H1 (cell line): Measurements from ENCODE around the gene PCGF3. TPM values are rescaled to one million over a fixed set of nuclear protein-coding genes. Genes with fewer than 3 reads are reported as not detected.

Experiments
- CBX8 ChIP-seq: fragments of 300-800, 300-1000 bp; sonication (generic); IDR thresholded peaks from 2 replicates; pipeline ENCODE4 v1.7.1; 2016; ENCODE audit warnings: low read depth, low read length, borderline replicate concordance
- CEBPB ChIP-seq: IDR thresholded peaks from 2 replicates; pipeline ENCODE4 v1.6.1; 2012; ENCODE audit warnings: low read depth, low read length
- CHD1 ChIP-seq: IDR thresholded peaks from 2 replicates; pipeline ENCODE4 v1.6.1; 2012; ENCODE audit warnings: low read depth, low read length, improper control_type of control experiment
- PHF8 ChIP-seq: fragments of 200-600 bp; sonication (generic); conservative IDR thresholded peaks from 2 replicates; pipeline ENCODE4 v1.7.1; 2012; ENCODE audit warnings: low read depth, mild to moderate bottlenecking, inconsistent platforms, low read length, moderate library complexity
- POLR2A ChIP-seq, 2 experiments: IDR thresholded peaks; 1 replicate in 1 of 2; 2 replicates in 1 of 2; pipeline ENCODE4 v1.6.1; 2011; ENCODE audit warnings: low read depth in 2 of 2, low read length in 2 of 2, mild to moderate bottlenecking in 2 of 2; ENCODE audit errors: control extremely low read depth in 1 of 2
- RNF2 ChIP-seq: fragments of 200-900, 300-1000 bp; sonication (generic); IDR thresholded peaks from 2 replicates; pipeline ENCODE4 v1.7.1; 2016; ENCODE audit warnings: borderline replicate concordance, low read depth, mild to moderate bottlenecking, antibody characterized with exemption, low read length; ENCODE audit not compliant: poor library complexity, severe bottlenecking; ENCODE audit errors: missing control alignments
- SIX5 ChIP-seq: IDR thresholded peaks from 2 replicates; pipeline ENCODE4 v1.6.1; 2011; ENCODE audit warnings: mild to moderate bottlenecking, low read depth, low read length
- SUZ12 ChIP-seq: fragments of 200-600 bp; sonication (generic); IDR thresholded peaks from 2 replicates; pipeline ENCODE4 v1.6.1; 2012; ENCODE audit warnings: mild to moderate bottlenecking, inconsistent platforms, low read length, moderate library complexity, mixed read lengths
- YY1 ChIP-seq: IDR thresholded peaks from 2 replicates; pipeline ENCODE4 v1.6.1; 2011; ENCODE audit warnings: low read depth, mild to moderate bottlenecking, low read length
- polyA plus RNA-seq, 7 experiments: library from polyadenylated mRNA; depleted of rRNA in 3 of 7; stranded (reverse) in 5 of 7; unstranded in 2 of 7; fragments of >200 nt in 5 of 7; fragments of 200-250 nt in 2 of 7; gene quantifications; 1 replicate in 5 of 7; 2 replicates in 1 of 7; 4 replicates in 1 of 7; pipeline versions ENCODE4 v1.2.1 to v1.2.3, GENCODE V29; 2011 to 2013; ENCODE audit warnings: missing spikeins in 2 of 7, mixed read lengths in 2 of 7
- total RNA-seq: library from RNA; stranded (reverse); fragmentation: NEBNext Ultra II Directional; extraction: Animal tissue kit (Norgen Biotek cat#: 25700); gene quantifications from 2 replicates; pipeline ENCODE4 v1.2.1, GENCODE V29; 2021

The PCGF3 gene
- total and polyA plus RNA-seq, 2 of the 8 experiments (the other 6 are each of a cell fraction or from before 2014, with no cell fraction given) = 52.7 to 52.9 TPM

GRCh38 chr4:721261-722168, 15.9 kb downstream of the PCGF3 start (continued):
- no peak for TF ChIP-seq CHD1
- no peak for TF ChIP-seq CEBPB
- TF ChIP-seq RNF2 = no peak
- no peak for TF ChIP-seq SUZ12
- TF ChIP-seq PHF8 = no peak
- no peak for TF ChIP-seq SIX5
- no peak for TF ChIP-seq YY1
- TF ChIP-seq CBX8 = no peak
- TF ChIP-seq POLR2A (IDR thresholded peaks at IDR 0.05; ENCODE audit: control extremely low read depth in 1 of 2, low read depth in 2 of 2, low read length in 2 of 2) = no peak
